ENCODE data around the gene LDLRAD4.

The LDLRAD4 gene

DNA sequence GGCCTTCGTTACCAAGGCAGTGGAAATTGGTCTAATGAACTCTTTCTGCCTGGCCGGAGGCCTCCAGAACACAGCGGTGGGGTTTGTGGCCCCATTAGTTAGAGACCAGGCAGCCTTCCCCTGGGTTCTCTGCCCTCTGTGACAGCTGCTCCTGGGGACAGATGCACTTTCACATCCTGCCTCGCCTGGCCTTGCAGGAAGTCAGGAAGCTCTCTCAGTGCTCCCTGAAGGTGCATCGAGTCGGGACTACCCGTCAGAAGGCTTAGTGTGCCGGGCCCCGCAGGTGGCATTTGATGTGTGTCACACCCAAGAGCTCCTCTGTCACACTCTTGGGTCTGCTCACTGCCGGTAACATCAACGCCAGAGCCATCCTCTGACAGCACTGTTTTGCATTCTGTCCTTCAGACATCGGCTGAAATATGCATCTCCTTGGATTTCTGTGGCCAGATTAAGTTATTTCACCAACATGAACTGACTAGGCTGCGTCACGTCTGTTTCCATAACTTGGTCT is 158.3 kb downstream of the LDLRAD4 start:
- TF ChIP-seq TAF1 (IDR thresholded peaks at IDR 0.05; ENCODE audit: low read depth) (no peak), TEAD4 (IDR thresholded peaks at IDR 0.05) (no peak), EGR1 (IDR thresholded peaks at IDR 0.05) (no peak), TCF12 (IDR thresholded peaks at IDR 0.05; ENCODE audit: low read depth) (no peak), ZBTB7A (IDR thresholded peaks at IDR 0.05; ENCODE audit: low read depth) (no peak), CEBPB (IDR thresholded peaks at IDR 0.05) (no peak), YY1 (IDR thresholded peaks at IDR 0.05; ENCODE audit: low read depth) (no peak), RAD21 (IDR thresholded peaks at IDR 0.05; ENCODE audit: low read depth) (no peak), FOXM1 (IDR thresholded peaks at IDR 0.05; ENCODE audit: borderline replicate concordance, low read depth) (no peak)
- TF ChIP-seq, protein P1, sequence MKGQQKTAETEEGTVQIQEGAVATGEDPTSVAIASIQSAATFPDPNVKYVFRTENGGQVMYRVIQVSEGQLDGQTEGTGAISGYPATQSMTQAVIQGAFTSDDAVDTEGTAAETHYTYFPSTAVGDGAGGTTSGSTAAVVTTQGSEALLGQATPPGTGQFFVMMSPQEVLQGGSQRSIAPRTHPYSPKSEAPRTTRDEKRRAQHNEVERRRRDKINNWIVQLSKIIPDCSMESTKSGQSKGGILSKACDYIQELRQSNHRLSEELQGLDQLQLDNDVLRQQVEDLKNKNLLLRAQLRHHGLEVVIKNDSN (IDR thresholded peaks at IDR 0.05) = no peak

DNA sequence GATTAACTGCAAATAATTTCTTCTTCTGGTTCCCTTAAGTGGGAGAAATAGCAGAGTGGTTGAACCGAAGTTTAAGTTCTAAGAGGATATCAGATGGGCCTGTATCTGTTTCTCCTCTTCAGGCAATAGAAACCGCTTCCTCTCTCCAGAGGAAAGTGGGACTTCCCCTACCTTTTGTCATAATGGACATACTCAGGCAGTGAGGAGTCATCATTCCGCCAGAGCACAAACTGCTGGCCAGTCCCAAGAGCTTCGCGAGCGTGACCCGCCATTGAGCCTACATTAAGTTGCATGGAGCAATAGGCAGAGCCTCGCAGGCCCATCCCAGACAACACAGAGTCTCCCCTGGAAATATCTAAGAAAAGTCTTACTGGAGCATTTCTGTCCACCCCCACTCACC is 158.9 kb downstream of the LDLRAD4 start:
- TF ChIP-seq EP300 (IDR thresholded peaks at IDR 0.05; ENCODE audit: borderline replicate concordance) (no peak), EGR1 (IDR thresholded peaks at IDR 0.05) (no peak), REST (IDR thresholded peaks at IDR 0.05; ENCODE audit: low read depth) (no peak), YY1 (IDR thresholded peaks at IDR 0.05; ENCODE audit: low read depth) (no peak), FOXM1 (IDR thresholded peaks at IDR 0.05; ENCODE audit: borderline replicate concordance, low read depth) (no peak), ZBTB7A (IDR thresholded peaks at IDR 0.05; ENCODE audit: low read depth) (no peak), TAF1 (IDR thresholded peaks at IDR 0.05; ENCODE audit: low read depth) (no peak), MAX (IDR thresholded peaks at IDR 0.05) (no peak)

- TF ChIP-seq RAD21 (IDR thresholded peaks at IDR 0.05; ENCODE audit: low read depth) (no peak), TAF1 (IDR thresholded peaks at IDR 0.05; ENCODE audit: low read depth) (no peak), EP300 (IDR thresholded peaks at IDR 0.05; ENCODE audit: borderline replicate concordance) (no peak), TEAD4 (IDR thresholded peaks at IDR 0.05) (no peak), CEBPB (IDR thresholded peaks at IDR 0.05) (no peak), TCF12 (IDR thresholded peaks at IDR 0.05; ENCODE audit: low read depth) (no peak), REST (IDR thresholded peaks at IDR 0.05; ENCODE audit: low read depth) (no peak), NFIC (IDR thresholded peaks at IDR 0.05) (no peak), FOXM1 (IDR thresholded peaks at IDR 0.05; ENCODE audit: borderline replicate concordance, low read depth) (no peak), CREB1 (IDR thresholded peaks at IDR 0.05; ENCODE audit: low read depth) (no peak), ZBTB7A (IDR thresholded peaks at IDR 0.05; ENCODE audit: low read depth) (no peak), EGR1 (IDR thresholded peaks at IDR 0.05) (no peak)
- TF ChIP-seq, protein P1 (IDR thresholded peaks at IDR 0.05) = no peak
Observed at GRCh38 chr18:13378150-13378549, 159.6 kb downstream of the LDLRAD4 start.

GRCh38 chr18:13379062-13379865 is 160.7 kb downstream of the LDLRAD4 start:
- TF ChIP-seq ZBTB7A (IDR thresholded peaks at IDR 0.05; ENCODE audit: low read depth) = no peak
- no peak for TF ChIP-seq TEAD4 (IDR thresholded peaks at IDR 0.05)
- no peak for TF ChIP-seq CEBPB (IDR thresholded peaks at IDR 0.05)
- TF ChIP-seq YY1 (IDR thresholded peaks at IDR 0.05; ENCODE audit: low read depth) = no peak
- no peak for TF ChIP-seq CREB1 (IDR thresholded peaks at IDR 0.05; ENCODE audit: low read depth)
- TF ChIP-seq RAD21 (IDR thresholded peaks at IDR 0.05; ENCODE audit: low read depth) = no peak
- no peak for TF ChIP-seq FOXM1 (IDR thresholded peaks at IDR 0.05; ENCODE audit: borderline replicate concordance, low read depth)
- TF ChIP-seq TCF12 (IDR thresholded peaks at IDR 0.05; ENCODE audit: low read depth) = no peak
- TF ChIP-seq MAX (IDR thresholded peaks at IDR 0.05) = no peak
- TF ChIP-seq EGR1 (IDR thresholded peaks at IDR 0.05) = no peak
- no peak for TF ChIP-seq TAF1 (IDR thresholded peaks at IDR 0.05; ENCODE audit: low read depth)
- TF ChIP-seq, protein P1 (IDR thresholded peaks at IDR 0.05) = no peak
- no peak for TF ChIP-seq NFIC (IDR thresholded peaks at IDR 0.05)
- TF ChIP-seq REST (IDR thresholded peaks at IDR 0.05; ENCODE audit: low read depth) = no peak
- TF ChIP-seq EP300 (IDR thresholded peaks at IDR 0.05; ENCODE audit: borderline replicate concordance) = no peak
